Common myeloid progenitor, CD34-positive (primary cell): ENCODE results near the gene PAPOLB.

Source experiments
- CTCF ChIA-PET: fragments of 350-600 bp; sonication (Branson Sonifier 250); formaldehyde crosslinking; loops from one replicate; lab custom pipeline; 2021; ENCODE audit warnings: antibody characterized with exemption; lab: Charles Lee
- POLR2A ChIA-PET: fragments of 350-600 bp; sonication (Branson Sonifier 250); formaldehyde crosslinking; loops from one replicate; lab custom pipeline; 2021; ENCODE audit warnings: antibody characterized with exemption; lab: Charles Lee
- DNase-seq, 3 donors: peaks; one replicate each; pipeline versions ENCODE4 v3.0.0 to v3.0.0-alpha.2; 2013
- H3K27ac ChIP-seq, 2 experiments: 1 replicate in 1 of 2; 2 replicates in 1 of 2; pipeline ENCODE4 v1.7.0; 2013; ENCODE audit warnings: inconsistent platforms in 2 of 2, low read length in 2 of 2, mild to moderate bottlenecking in 2 of 2, low read depth in 1 of 2, moderate library complexity in 1 of 2; ENCODE audit not compliant: severe bottlenecking in 2 of 2, insufficient read depth in 1 of 2, poor library complexity in 1 of 2
- H3K27me3 ChIP-seq, 5 experiments: replicated peaks in 2 of 5; 1 replicate in 3 of 5; 2 replicates in 2 of 5; pipeline versions ENCODE4 v1.6.1 to v1.7.0; 2013; ENCODE audit warnings: low read length in 4 of 5, mild to moderate bottlenecking in 2 of 5, moderate library complexity in 2 of 5, inconsistent platforms in 1 of 5; ENCODE audit not compliant: insufficient read depth in 5 of 5, control insufficient read depth in 4 of 5
- H3K36me3 ChIP-seq, 4 experiments: 1 replicate in 2 of 4; 2 replicates in 2 of 4; pipeline versions ENCODE4 v1.6.1 to v1.7.0; 2013; ENCODE audit warnings: low read length in 3 of 4, control low read depth in 1 of 4, mild to moderate bottlenecking in 1 of 4; ENCODE audit not compliant: control insufficient read depth in 4 of 4, insufficient read depth in 4 of 4
- H3K4me1 ChIP-seq, 4 experiments: 1 replicate in 3 of 4; 2 replicates in 1 of 4; pipeline versions ENCODE4 v1.6.1 to v1.7.1; 2013; ENCODE audit warnings: low read length in 3 of 4, mild to moderate bottlenecking in 3 of 4, control low read depth in 1 of 4, inconsistent platforms in 1 of 4, moderate library complexity in 1 of 4; ENCODE audit not compliant: control insufficient read depth in 4 of 4, insufficient read depth in 4 of 4; ENCODE audit errors: control extremely low read depth in 1 of 4
- H3K4me3 ChIP-seq, 7 experiments: 1 replicate in 4 of 7; 2 replicates in 3 of 7; pipeline versions ENCODE4 v1.5.1 to v1.7.0; 2013; ENCODE audit warnings: mild to moderate bottlenecking in 7 of 7, low read length in 6 of 7, moderate library complexity in 6 of 7, inconsistent platforms in 2 of 7, low read depth in 2 of 7, control low read depth in 1 of 7; ENCODE audit not compliant: insufficient read depth in 4 of 7, control insufficient read depth in 1 of 7; ENCODE audit errors: extremely low read depth in 1 of 7
- H3K9me3 ChIP-seq, 5 experiments: 1 replicate in 4 of 5; 2 replicates in 1 of 5; pipeline versions ENCODE4 v1.6.1 to v1.7.1; 2013; ENCODE audit warnings: low read length in 4 of 5, mild to moderate bottlenecking in 2 of 5, inconsistent platforms in 1 of 5, low read depth in 1 of 5, moderate library complexity in 1 of 5; ENCODE audit not compliant: control insufficient read depth in 4 of 5, insufficient read depth in 2 of 5; ENCODE audit errors: control extremely low read depth in 1 of 5
- WGBS: methylation state at CpG from one replicate; pipeline ENCODE4 v1.1.5; 2013; ENCODE audit not compliant: insufficient coverage; 5-methylcytosine and 5-hydroxymethylcytosine counted together

Gene PAPOLB

DNA sequence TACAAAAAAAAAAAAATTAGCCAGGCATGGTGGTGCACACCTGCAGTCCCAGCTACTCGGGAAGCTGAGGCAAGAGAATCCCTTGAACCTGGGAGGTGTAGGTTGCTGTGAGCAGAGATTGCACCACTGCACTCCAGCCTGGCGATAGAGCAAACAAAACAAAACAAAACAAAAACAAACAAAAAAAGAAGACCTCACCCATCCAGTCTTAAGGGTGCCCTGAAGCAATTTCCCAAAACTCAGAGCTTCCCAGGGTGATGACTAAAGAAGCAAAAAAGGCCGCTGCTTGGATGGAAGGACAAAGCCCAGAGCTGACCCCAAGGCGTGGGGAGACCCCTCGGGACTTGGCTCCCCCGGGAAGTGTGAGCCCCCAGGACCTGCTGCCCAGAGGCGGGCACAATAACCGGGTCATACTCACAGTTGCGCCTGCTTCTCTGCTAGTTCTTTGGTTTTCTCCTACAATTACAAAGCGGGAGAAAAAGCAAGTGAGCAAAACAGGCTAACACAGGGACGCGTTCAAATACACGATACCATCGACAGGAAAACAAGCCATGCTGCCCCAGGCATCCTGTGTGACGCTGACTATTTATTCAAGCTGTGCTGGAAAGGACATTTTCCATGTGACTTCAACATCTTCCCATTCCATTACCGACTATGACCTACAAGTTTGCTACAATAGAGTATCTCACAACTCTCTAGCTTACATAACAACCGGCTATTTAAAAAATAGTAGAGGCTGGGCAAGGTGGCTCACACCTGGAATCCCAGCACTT is 29.9 kb downstream of the PAPOLB start:
- H3K36me3 ChIP-seq = no peaks in the 10 kb centered on the region
- DNase-seq = no peak
- POLR2A ChIA-PET = interaction anchor here (0.6 kb wide), 1 partner anchor 487 kb away, joined by 3 read pairs; no protein-coding TSS in a partner anchor
- 98% methylated on average over 16 of the region's 17 CpGs for WGBS
- no peaks in the 10 kb centered on the region for H3K9me3 ChIP-seq
- no peaks in the 10 kb centered on the region for H3K27me3 ChIP-seq
- H3K27ac ChIP-seq = no peak overlapping the region
- H3K4me3 ChIP-seq = no peak overlapping the region
- peaks cover 0 to 3% (median under 1%) of the 10 kb centered on the region in 4 experiments for H3K4me1 ChIP-seq
- CTCF ChIA-PET = interaction anchor here (0.6 to 5.7 kb wide), 10 partner anchors 14 to 1843 kb away, joined by 3 to 42 read pairs (median 6); partner anchors contain the start of gene RADIL

DNA sequence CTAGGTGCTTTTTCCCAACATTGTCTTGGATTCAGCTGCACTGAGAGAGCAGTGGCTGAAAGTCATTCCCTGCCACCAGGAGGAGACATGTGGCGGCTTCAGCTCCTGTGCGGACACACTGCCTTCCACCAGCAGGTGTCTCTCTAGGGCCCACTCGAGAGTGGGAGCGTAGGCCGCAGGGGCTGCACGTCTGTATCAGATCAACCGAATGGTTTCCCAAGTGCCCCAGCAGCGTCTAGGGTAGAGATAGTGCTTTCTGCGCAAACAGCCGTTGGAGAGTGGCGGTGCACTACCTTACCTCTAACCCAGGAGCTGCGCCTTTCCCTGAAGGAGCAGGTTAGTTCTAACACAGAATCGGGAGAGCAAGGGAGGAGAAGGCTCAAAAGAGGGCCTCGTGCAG is 31.7 kb downstream of the PAPOLB start:
- Histone ChIP-seq H3K27ac (no peak overlapping the region), H3K4me3 (no peak overlapping the region), H3K4me1 (peaks cover 0 to 3% (median 0%) of the 10 kb centered on the region in 4 experiments), H3K9me3 (no peaks in the 10 kb centered on the region), H3K27me3 (no peaks in the 10 kb centered on the region), H3K36me3 (no peaks in the 10 kb centered on the region)
- POLR2A ChIA-PET = no interaction called here
- CTCF ChIA-PET = interaction anchor here (0.9 to 5.7 kb wide), 21 partner anchors 8 to 621 kb away, joined by 3 to 42 read pairs (median 6); partner anchors contain the start of genes PAPOLB and RADIL
- peak; percentile 82 to 89 (median 86) for DNase-seq
- 46% methylated on average over 13 of the region's 14 CpGs for WGBS

DNA sequence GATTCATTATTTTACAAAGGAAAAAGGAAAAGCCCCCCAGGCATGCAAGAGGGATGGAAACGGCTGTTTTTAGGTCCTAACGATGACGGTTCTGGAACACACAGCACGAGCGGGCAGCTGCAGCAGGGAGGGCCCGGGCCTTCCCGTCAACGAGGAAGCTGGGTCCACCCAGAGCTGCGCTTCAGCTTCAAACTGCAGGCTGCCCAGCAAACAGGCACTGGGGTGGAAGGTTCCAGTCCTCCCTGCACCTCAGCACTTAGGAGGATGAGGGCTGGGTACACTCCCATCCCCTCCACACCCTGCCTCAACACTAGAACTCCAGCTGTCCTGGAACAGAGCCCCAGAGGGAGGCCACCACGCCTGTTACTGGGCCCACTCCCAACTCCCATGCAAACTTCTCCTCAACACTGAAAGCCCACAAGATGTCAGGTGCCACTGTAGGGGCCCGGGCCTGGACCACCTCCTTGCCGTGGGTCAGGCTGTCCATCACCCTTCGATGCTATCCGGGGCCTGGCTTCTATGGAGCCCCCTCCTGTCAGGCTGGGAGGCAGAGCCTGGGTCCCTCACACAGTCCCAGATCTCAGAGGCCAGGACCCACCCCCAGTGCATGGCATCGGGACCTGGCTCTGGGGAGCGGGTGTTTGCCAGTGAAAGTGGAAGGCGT is 33.0 kb downstream of the PAPOLB start:
- H3K4me3 ChIP-seq = no peak overlapping the region
- peaks cover 0 to 3% (median 0%) of the 10 kb centered on the region in 4 experiments for H3K4me1 ChIP-seq
- H3K36me3 ChIP-seq = no peaks in the 10 kb centered on the region
- DNase-seq = no peak
- H3K9me3 ChIP-seq = no peaks in the 10 kb centered on the region
- WGBS = 95% methylated on average over 17 of the region's 17 CpGs
- no peaks in the 10 kb centered on the region for H3K27me3 ChIP-seq
- POLR2A ChIA-PET = no interaction called here
- CTCF ChIA-PET = interaction anchor here (1.0 to 5.7 kb wide), 13 partner anchors 11 to 257 kb away, joined by 3 to 42 read pairs (median 6); partner anchors contain the start of gene RADIL
- no peak overlapping the region for H3K27ac ChIP-seq

DNA sequence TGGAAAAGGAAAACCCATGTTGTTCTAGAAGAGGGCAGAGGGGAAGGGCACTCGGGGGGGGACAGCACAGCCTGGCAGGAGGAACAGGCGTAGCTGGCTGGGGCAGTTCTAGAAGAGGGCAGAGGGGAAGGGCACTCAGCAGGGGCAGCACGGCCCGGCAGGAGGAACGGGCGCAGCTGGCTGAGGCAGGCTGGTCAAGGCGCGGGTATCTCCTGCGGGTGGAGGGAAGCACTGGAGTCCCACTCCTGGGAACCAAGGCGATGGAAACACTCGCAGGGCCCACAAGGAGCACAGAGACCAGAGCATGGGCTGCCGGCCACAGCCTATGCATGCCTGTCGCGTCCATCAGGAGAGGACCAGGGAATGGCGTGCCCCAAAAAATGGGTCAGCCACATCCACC is 36.7 kb downstream of the PAPOLB start:
- Histone ChIP-seq H3K27ac (no peak overlapping the region), H3K27me3 (no peaks in the 10 kb centered on the region), H3K4me1 (peaks cover 0 to 7% (median 2%) of the 10 kb centered on the region in 4 experiments), H3K4me3 (no peak overlapping the region), H3K36me3 (no peaks in the 10 kb centered on the region), H3K9me3 (no peaks in the 10 kb centered on the region)
- 98% methylated on average over 14 of the region's 15 CpGs for WGBS
- ChIA-PET CTCF (interaction anchor here (0.6 to 1.6 kb wide), 2 partner anchors 21 to 23 kb away, joined by 3 read pairs; no protein-coding TSS in a partner anchor), POLR2A (interaction anchor here (0.6 kb wide), 1 partner anchor 314 kb away, joined by 3 read pairs; no protein-coding TSS in a partner anchor)
- DNase-seq = no peak

DNA sequence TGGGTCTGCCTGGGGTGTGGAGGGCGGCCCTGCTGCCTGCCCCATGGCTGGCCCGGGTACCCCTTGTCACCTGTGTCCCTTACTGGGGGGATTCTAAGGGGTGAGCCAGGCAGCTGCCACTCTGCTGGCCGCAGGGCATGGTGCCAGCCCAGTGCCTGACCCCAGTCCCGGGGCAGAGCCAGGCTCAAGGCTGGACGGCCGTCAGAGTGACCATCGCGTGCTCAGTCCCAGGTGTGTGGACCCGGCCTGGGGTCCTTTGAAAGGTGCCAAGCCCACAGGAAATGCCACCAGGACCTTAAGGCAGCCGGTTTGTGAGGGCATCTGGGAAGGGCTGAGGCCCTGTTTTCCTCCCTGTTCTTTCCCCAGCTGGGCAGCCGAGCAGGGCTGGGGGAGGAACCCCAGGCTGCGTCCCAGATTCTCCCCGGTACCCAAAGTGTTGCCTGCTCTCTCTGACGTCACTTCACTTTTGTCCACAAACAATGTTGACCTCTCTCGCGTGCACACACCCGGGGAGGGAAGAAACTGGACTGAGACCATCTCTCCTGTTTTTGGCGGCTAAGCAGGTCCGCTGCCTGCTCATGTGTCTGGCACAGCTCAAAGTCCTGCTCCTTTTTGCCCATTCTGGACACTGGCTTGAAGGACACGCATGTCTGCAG is 37.6 kb downstream of the PAPOLB start:
- Histone ChIP-seq H3K36me3 (no peaks in the 10 kb centered on the region), H3K27ac (no peak overlapping the region), H3K4me3 (no peak overlapping the region), H3K27me3 (no peaks in the 10 kb centered on the region), H3K4me1 (peaks cover 0 to 9% (median 3%) of the 10 kb centered on the region in 4 experiments), H3K9me3 (no peaks in the 10 kb centered on the region)
- DNase-seq = no peak
- CTCF ChIA-PET = interaction anchor here (0.6 to 2.1 kb wide), 4 partner anchors 10 to 23 kb away, joined by 3 to 5 read pairs (median 3); no protein-coding TSS in a partner anchor
- WGBS = 97% methylated on average over 16 of the region's 20 CpGs
- POLR2A ChIA-PET = no interaction called here

DNA sequence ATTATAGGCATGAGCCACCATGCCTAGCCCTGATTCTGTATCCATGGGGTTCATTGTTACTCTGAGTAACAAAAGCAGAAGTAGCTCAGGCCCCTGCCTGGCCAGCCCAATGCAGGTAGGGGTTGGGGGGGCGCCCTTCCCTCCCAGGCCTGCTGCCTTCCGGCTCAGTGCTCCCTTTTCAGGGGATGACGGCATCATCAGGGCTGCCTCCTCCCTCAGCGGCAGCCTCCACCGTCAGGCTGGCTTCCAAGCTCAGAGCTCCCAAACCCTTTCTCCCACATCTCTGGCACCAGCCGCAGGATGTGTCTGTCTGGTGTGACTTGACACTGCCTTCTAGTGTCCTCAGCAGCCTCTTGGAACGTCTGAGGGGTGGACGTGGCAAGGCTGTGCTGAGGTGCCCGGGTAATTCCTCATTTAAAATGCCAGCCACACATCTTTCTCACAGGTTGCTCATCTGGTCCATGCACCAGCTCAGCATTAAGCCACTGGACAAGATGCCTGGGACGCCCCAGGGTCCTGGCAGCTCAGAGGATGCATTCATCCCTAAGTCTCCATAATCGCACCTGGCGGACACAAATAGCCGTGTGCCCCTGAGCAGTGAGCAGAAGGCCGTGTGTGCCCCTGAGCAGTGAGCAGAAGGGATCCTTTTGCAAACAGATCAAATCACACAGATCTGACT is 38.2 kb downstream of the PAPOLB start:
- 48% methylated on average over 12 of the region's 14 CpGs for whole genome bisulfite sequencing
- DNase-seq = peak; percentile 48 to 90 (median 83)
- ChIA-PET CTCF (interaction anchor here (0.8 to 2.1 kb wide), 9 partner anchors 9 to 263 kb away, joined by 3 to 11 read pairs (median 4); no protein-coding TSS in a partner anchor), POLR2A (no interaction called here)
- H3K27me3 ChIP-seq = no peaks in the 10 kb centered on the region
- H3K9me3 ChIP-seq = no peaks in the 10 kb centered on the region
- H3K36me3 ChIP-seq = no peaks in the 10 kb centered on the region
- H3K27ac ChIP-seq = no peak overlapping the region
- H3K4me3 ChIP-seq = no peak overlapping the region
- peaks cover 0 to 10% (median 3%) of the 10 kb centered on the region in 4 experiments for H3K4me1 ChIP-seq
